Stimulated activated CD8-positive, alpha-beta memory T cell treated with anti-CD3 and anti-CD28 coated beads, Interleukin-15, amount 100 ng/mL, for 24 hours (primary cell): ENCODE results near the gene SZRD1.
A peak's percentile ranks its signal among the peaks of the same experiment; 100 is the strongest.

Experiments used
- DNase-seq: peaks from one replicate; pipeline ENCODE4 v3.0.0-alpha.2; 2020; ENCODE audit warnings: low read depth

The SZRD1 gene

GRCh38 chr1:16367258-16367967 lies 371 bp downstream of the SZRD1 start:
- peak; percentile 70 for DNase-seq

- DNase-seq: no peak
These were observed 1.2 kb downstream of the SZRD1 start for GRCh38 chr1:16367968-16368890.

- no peak for DNase-seq
These were observed 2.8 kb downstream of the SZRD1 start for GRCh38 chr1:16369821-16370220.

GRCh38 chr1:16371725-16372124 lies 4.7 kb downstream of the SZRD1 start:
- DNase-seq: no peak

- no peak for DNase-seq
These were observed 5.7 kb downstream of the SZRD1 start for GRCh38 chr1:16372535-16373285.

- DNase-seq: no peak
These were observed 7.2 kb downstream of the SZRD1 start for GRCh38 chr1:16374266-16374665.

GRCh38 chr1:16375521-16376340 lies 8.7 kb downstream of the SZRD1 start:
- no peak for DNase-seq

GRCh38 chr1:16376971-16377370 lies 9.9 kb downstream of the SZRD1 start:
- no peak for DNase-seq

- DNase-seq: no peak
These were observed 11.4 kb downstream of the SZRD1 start for GRCh38 chr1:16378443-16378842.

GRCh38 chr1:16380868-16381267 lies 13.8 kb downstream of the SZRD1 start:
- no peak for DNase-seq

GRCh38 chr1:16383888-16384287 lies 16.8 kb downstream of the SZRD1 start:
- DNase-seq: no peak

GRCh38 chr1:16385659-16386453 lies 18.8 kb downstream of the SZRD1 start:
- no peak for DNase-seq

- DNase-seq: no peak
These were observed 19.5 kb downstream of the SZRD1 start for GRCh38 chr1:16386454-16387113.

GRCh38 chr1:16387201-16388188 lies 20.5 kb downstream of the SZRD1 start:
- no peak for DNase-seq

- no peak for DNase-seq
These were observed 24.4 kb downstream of the SZRD1 start for GRCh38 chr1:16391411-16391810.

- DNase-seq: no peak
These were observed 25.9 kb downstream of the SZRD1 start for GRCh38 chr1:16392740-16393569.

- DNase-seq: no peak
These were observed 26.8 kb downstream of the SZRD1 start for GRCh38 chr1:16393570-16394521.
